NB4 (cell line): ENCODE results near the gene PDCD1.

Experiments used
- DNase-seq: peaks from one replicate; pipeline ENCODE4 v3.0.0; 2010; ENCODE audit warnings: low read depth
- H3K4me3 ChIP-seq: one replicate; pipeline ENCODE4 v1.5.1; 2011; ENCODE audit warnings: mild to moderate bottlenecking, low read depth, low read length, moderate library complexity
- MYC ChIP-seq: IDR thresholded peaks from 2 replicates; pipeline ENCODE4 v1.6.1; 2011; ENCODE audit warnings: low read depth, low read length
- POLR2A ChIP-seq: IDR thresholded peaks from 2 replicates; pipeline ENCODE4 v1.6.1; 2011; ENCODE audit warnings: mild to moderate bottlenecking; ENCODE audit not compliant: insufficient read length; ENCODE audit errors: extremely low read depth
- TF ChIP-seq, protein P1 (sequence below): IDR thresholded peaks from one replicate; pipeline ENCODE4 v1.5.1; 2012; ENCODE audit warnings: low read depth, low read length
- TF ChIP-seq, protein P2 (sequence below): IDR thresholded peaks from 2 replicates; pipeline ENCODE4 v1.6.1; 2011; ENCODE audit warnings: low read depth, low read length

PDCD1 gene

DNA sequence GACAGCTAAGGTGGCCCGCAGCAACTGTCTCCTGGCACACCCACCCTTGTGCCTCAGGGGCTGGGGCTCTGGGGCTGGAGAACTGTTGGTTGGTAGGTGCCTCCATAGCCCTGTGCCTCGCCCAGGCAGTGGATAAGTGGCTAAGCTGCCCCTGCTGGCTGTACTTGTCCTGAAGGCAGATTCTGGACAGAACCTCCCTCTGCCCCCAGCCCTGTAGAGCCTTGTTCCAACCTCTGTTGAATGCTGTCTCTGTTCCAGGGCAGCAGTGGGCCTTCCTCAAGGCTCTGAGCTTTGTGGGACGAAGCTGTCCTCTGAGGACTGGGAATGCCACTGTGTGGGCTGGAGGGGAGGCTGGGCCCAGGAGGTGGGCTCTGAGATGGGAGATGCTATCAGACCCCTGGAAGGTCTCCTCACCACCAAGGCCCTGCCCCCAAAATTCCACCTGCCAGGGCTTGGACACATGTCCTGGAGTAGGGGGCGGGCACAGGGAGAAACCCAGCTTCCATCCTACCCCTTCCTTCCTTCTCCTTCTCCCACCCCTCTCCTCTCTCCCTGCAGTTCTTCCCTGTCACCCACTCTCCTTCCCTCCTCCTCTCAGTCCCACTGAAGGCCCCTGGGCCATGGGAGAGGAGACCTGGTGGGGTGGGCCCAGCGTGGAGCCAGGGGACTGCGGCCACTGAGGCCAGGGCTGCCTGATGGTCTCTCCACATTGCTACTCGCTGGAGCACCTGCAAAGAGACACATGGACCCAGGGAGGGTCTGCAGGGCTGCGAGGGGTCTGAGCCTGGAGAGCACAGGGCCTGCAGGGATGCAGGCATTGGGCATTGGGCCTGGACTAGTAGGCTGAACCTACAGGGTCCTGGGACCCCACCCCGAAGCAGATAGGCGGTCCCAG is 1.7 kb upstream of the PDCD1 start:
- no peak for DNase-seq
- TF ChIP-seq MYC (no peak), POLR2A (no peak)
- TF ChIP-seq, protein P1, sequence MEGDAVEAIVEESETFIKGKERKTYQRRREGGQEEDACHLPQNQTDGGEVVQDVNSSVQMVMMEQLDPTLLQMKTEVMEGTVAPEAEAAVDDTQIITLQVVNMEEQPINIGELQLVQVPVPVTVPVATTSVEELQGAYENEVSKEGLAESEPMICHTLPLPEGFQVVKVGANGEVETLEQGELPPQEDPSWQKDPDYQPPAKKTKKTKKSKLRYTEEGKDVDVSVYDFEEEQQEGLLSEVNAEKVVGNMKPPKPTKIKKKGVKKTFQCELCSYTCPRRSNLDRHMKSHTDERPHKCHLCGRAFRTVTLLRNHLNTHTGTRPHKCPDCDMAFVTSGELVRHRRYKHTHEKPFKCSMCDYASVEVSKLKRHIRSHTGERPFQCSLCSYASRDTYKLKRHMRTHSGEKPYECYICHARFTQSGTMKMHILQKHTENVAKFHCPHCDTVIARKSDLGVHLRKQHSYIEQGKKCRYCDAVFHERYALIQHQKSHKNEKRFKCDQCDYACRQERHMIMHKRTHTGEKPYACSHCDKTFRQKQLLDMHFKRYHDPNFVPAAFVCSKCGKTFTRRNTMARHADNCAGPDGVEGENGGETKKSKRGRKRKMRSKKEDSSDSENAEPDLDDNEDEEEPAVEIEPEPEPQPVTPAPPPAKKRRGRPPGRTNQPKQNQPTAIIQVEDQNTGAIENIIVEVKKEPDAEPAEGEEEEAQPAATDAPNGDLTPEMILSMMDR, result no peak
- H3K4me3 ChIP-seq, result no peak overlapping the region

DNA sequence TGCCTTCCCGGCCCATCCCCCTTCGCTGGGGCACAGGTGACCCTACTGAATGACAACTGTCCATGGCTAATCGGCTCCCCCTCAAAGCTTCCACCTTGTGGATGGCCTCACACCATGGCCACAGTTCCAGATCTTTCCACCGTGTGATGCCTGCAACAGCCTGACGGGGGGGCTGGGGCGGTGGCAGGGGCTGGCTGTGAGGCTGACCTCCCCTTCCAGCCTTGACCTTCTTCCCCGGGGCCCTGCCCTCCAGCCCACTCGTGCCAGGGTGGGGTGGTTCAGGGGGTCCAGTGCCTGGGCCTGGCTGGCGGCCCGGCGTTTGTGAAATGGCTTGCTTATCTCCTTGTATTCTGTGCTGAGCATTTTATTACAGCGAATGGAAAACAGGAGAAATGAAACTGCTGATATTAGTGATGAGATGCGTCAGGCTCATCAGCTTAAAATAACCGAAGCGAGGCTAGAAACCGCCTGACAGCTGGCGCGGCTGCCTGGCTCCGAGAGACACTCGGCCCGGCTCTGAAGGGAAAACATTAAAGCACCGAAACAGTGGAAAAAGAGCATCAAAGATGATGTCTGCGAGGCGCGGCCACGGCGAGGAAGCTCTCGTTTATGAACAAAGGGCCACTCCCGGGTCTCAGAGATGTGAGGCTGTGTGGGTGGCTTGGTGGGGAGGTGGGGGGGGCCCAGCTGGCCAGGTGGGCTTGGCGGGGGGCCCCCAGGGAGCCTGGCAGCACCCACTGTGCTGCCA is 916 bp upstream of the PDCD1 start:
- DNase-seq, result no peak
- no peak overlapping the region for H3K4me3 ChIP-seq
- TF ChIP-seq, protein P1, result no peak
- TF ChIP-seq POLR2A (no peak), MYC (no peak)
- TF ChIP-seq, protein P2, sequence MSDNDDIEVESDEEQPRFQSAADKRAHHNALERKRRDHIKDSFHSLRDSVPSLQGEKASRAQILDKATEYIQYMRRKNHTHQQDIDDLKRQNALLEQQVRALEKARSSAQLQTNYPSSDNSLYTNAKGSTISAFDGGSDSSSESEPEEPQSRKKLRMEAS, result no peak

DNA sequence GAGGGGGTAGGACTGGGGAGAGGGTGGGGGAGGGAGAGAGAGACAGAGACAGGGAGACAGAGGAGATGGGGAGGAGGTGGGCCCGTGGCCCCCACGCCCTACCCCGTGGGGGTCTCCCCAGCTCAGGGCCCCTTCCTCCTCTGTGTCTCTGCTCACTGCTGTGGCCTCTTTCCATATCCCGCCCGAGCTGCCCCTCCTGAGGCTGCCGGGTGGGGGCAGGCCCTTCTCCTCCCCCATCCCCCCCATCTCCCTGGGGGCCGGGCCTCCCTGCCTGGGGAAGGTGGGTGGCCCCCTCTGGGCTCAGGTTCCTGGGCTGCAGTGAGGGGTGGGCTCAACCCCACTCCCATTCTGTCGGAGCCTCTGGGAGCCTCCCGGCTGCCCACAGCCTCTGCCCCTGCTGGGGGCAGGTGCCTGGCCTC is 332 bp upstream of the PDCD1 start:
- no peak for DNase-seq
- no peak overlapping the region for H3K4me3 ChIP-seq
- no peak for TF ChIP-seq POLR2A
- TF ChIP-seq, protein P1, result no peak
- no peak for TF ChIP-seq MYC
- TF ChIP-seq, protein P2, result no peak

DNA sequence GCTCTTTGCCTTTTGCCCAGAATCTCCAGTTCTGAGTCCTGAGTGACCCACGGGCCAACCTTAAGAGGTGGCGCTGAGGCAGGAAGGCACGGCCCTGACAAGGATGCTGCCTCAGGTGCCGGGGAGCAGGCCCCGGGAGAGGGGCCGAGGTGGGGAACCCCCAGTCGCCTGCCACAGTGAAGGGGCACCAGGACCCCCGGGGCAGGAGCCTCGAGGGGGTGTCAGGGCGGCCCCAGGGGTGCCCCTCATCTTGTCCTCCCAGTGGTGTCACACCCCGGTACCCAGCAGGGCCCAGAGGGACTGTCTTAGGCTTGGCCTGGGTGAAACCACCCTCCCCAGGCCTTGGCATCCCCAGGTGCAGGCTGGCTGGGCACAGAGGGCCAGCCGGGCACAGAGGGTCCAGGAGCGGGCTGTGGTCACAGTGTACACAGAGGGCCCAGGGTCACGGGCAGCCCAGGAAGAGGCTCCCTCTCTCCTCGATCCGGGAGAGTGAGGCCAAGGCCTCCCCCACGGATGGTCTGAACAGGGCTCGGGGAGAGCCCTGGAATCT is 1.0 kb downstream of the PDCD1 start:
- no peak overlapping the region for H3K4me3 ChIP-seq
- DNase-seq, result no peak
- TF ChIP-seq, protein P2, result no peak
- no peak for TF ChIP-seq POLR2A
- TF ChIP-seq, protein P1, result no peak
- no peak for TF ChIP-seq MYC

DNA sequence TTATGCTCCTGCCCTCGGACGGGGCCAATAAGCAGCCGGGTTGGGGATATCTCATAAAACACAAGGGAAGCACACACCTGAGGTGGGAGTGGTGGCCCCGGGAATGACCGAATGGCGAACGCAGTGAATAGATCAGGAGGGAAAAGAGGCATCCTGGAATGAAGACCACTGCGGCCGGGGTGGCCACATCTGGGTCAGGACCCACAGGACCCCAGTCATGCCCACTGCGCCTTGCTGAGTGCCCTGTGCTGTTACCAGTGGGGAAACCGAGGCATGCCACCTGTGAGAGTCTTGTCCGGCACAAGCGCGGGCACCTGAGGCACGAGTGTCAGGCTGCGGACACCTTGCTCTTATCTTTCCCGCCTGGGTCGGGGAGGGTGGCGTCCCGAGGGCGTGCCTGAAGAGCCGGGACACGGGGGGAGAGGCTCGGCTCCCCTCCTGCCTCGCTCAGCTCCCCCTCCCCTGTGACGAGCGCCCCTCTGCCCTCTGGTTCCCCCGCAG is 1.6 kb downstream of the PDCD1 start:
- H3K4me3 ChIP-seq, result no peak overlapping the region
- no peak for DNase-seq
- no peak for TF ChIP-seq POLR2A
- TF ChIP-seq MYC, result no peak
- TF ChIP-seq, protein P2, result no peak
- TF ChIP-seq, protein P1, result no peak
